ENCODE data around the gene LMLN. TPM values are rescaled to one million over a fixed set of nuclear protein-coding genes. Genes with fewer than 3 reads are reported as not detected.

LMLN gene
- total and polyA plus RNA-seq, 2 donors from 2014 or later, result 1.6 to 10.5 TPM

- no peaks in the 10 kb centered on the region for H3K9me3 ChIP-seq (ENCODE audit: control insufficient read depth in 2 of 3, insufficient read depth in 1 of 3, low read length in 3 of 3)
- no peak overlapping the region for H3K4me3 ChIP-seq (ENCODE audit: low read length in 3 of 3)
- no peak for TF ChIP-seq CTCF (IDR thresholded peaks at IDR 0.05; ENCODE audit: borderline replicate concordance, extremely low read depth, insufficient read depth)
- intact Hi-C loops (cut with DNase I), result no loop called here
- H3K4me1 ChIP-seq (ENCODE audit: control insufficient read depth in 2 of 3, insufficient read depth in 2 of 3, low read depth in 1 of 3, low read length in 3 of 3), result no peaks in the 10 kb centered on the region
- DNase-seq (no peak), FAIRE-seq (no peak)
- no peak overlapping the region for H3K27ac ChIP-seq (ENCODE audit: low read depth in 2 of 2, low read length in 2 of 2)
- no peaks in the 10 kb centered on the region for H3K27me3 ChIP-seq (ENCODE audit: control insufficient read depth, insufficient read depth, low read length)
- H3K9ac ChIP-seq (ENCODE audit: low read length in 3 of 3), result no peak overlapping the region
- no peaks in the 10 kb centered on the region for H3K36me3 ChIP-seq (ENCODE audit: control insufficient read depth in 2 of 3, insufficient read depth in 3 of 3, low read length in 3 of 3)
Observed at GRCh38 chr3:197974016-197974415, 14.0 kb downstream of the LMLN start.

- Histone ChIP-seq H3K27me3 (ENCODE audit: control insufficient read depth, insufficient read depth, low read length) (no peaks in the 10 kb centered on the region), H3K27ac (ENCODE audit: low read depth in 2 of 2, low read length in 2 of 2) (no peak overlapping the region), H3K9me3 (ENCODE audit: control insufficient read depth in 2 of 3, insufficient read depth in 1 of 3, low read length in 3 of 3) (no peaks in the 10 kb centered on the region), H3K9ac (ENCODE audit: low read length in 3 of 3) (no peak overlapping the region), H3K4me3 (ENCODE audit: low read length in 3 of 3) (no peak overlapping the region), H3K36me3 (ENCODE audit: control insufficient read depth in 2 of 3, insufficient read depth in 3 of 3, low read length in 3 of 3) (no peaks in the 10 kb centered on the region), H3K4me1 (ENCODE audit: control insufficient read depth in 2 of 3, insufficient read depth in 2 of 3, low read depth in 1 of 3, low read length in 3 of 3) (no peaks in the 10 kb centered on the region)
- intact Hi-C loops (cut with DNase I), result no loop called here
- DNase-seq (no peak), FAIRE-seq (no peak)
- no peak for TF ChIP-seq CTCF (IDR thresholded peaks at IDR 0.05; ENCODE audit: borderline replicate concordance, extremely low read depth, insufficient read depth)
Observed at GRCh38 chr3:197975311-197975710, 15.3 kb downstream of the LMLN start.

GRCh38 chr3:197983076-197983475 is 23.1 kb downstream of the LMLN start:
- intact Hi-C loops (cut with DNase I), result no loop called here
- no peak for DNase-seq
- no peaks in the 10 kb centered on the region for H3K9me3 ChIP-seq (ENCODE audit: control insufficient read depth in 2 of 3, insufficient read depth in 1 of 3, low read length in 3 of 3)
- H3K27ac ChIP-seq (ENCODE audit: low read depth in 2 of 2, low read length in 2 of 2), result no peak overlapping the region
- no peaks in the 10 kb centered on the region for H3K4me1 ChIP-seq (ENCODE audit: control insufficient read depth in 2 of 3, insufficient read depth in 2 of 3, low read depth in 1 of 3, low read length in 3 of 3)
- H3K27me3 ChIP-seq (ENCODE audit: control insufficient read depth, insufficient read depth, low read length), result no peaks in the 10 kb centered on the region
- no peak for FAIRE-seq
- H3K9ac ChIP-seq (ENCODE audit: low read length in 3 of 3), result no peak overlapping the region
- H3K36me3 ChIP-seq (ENCODE audit: control insufficient read depth in 2 of 3, insufficient read depth in 3 of 3, low read length in 3 of 3), result peaks cover 0 to 8% (median 2%) of the 10 kb centered on the region in 3 donors
- H3K4me3 ChIP-seq (ENCODE audit: low read length in 3 of 3), result no peak overlapping the region
- TF ChIP-seq CTCF (IDR thresholded peaks at IDR 0.05; ENCODE audit: borderline replicate concordance, extremely low read depth, insufficient read depth), result no peak

GRCh38 chr3:197989651-197990050 is 29.6 kb downstream of the LMLN start:
- DNase-seq (no peak), FAIRE-seq (no peak)
- no peak overlapping the region for H3K27ac ChIP-seq (ENCODE audit: low read depth in 2 of 2, low read length in 2 of 2)
- no peak overlapping the region for H3K4me3 ChIP-seq (ENCODE audit: low read length in 3 of 3)
- no peaks in the 10 kb centered on the region for H3K4me1 ChIP-seq (ENCODE audit: control insufficient read depth in 2 of 3, insufficient read depth in 2 of 3, low read depth in 1 of 3, low read length in 3 of 3)
- intact Hi-C loops (cut with DNase I), result no loop called here
- H3K36me3 ChIP-seq (ENCODE audit: control insufficient read depth in 2 of 3, insufficient read depth in 3 of 3, low read length in 3 of 3), result peaks cover 0 to 7% (median 0%) of the 10 kb centered on the region in 3 donors
- H3K27me3 ChIP-seq (ENCODE audit: control insufficient read depth, insufficient read depth, low read length), result no peaks in the 10 kb centered on the region
- no peak overlapping the region for H3K9ac ChIP-seq (ENCODE audit: low read length in 3 of 3)
- no peak for TF ChIP-seq CTCF (IDR thresholded peaks at IDR 0.05; ENCODE audit: borderline replicate concordance, extremely low read depth, insufficient read depth)
- no peaks in the 10 kb centered on the region for H3K9me3 ChIP-seq (ENCODE audit: control insufficient read depth in 2 of 3, insufficient read depth in 1 of 3, low read length in 3 of 3)
